GM18870 (cell line): ENCODE data around the gene CLCN1.
"Not testable (repeated sequence)": the region's sequence is repeated elsewhere in the genome, so short reads cannot be mapped to it uniquely, and the experiment has no call there.

ENCODE experiments used
- ATAC-seq: cut with Tn5 transposase; IDR thresholded peaks from one replicate; pipeline ENCODE4 v1.9.1; 2021; ENCODE audit warnings: moderate library complexity; ENCODE audit not compliant: unreplicated experiment

CLCN1 gene

GRCh38 chr7:143383642-143383957 is 67.7 kb downstream of the CLCN1 start:
- no peak for ATAC-seq

- ATAC-seq = no peak
Observed at GRCh38 chr7:143384148-143384547, 68.2 kb downstream of the CLCN1 start.

DNA sequence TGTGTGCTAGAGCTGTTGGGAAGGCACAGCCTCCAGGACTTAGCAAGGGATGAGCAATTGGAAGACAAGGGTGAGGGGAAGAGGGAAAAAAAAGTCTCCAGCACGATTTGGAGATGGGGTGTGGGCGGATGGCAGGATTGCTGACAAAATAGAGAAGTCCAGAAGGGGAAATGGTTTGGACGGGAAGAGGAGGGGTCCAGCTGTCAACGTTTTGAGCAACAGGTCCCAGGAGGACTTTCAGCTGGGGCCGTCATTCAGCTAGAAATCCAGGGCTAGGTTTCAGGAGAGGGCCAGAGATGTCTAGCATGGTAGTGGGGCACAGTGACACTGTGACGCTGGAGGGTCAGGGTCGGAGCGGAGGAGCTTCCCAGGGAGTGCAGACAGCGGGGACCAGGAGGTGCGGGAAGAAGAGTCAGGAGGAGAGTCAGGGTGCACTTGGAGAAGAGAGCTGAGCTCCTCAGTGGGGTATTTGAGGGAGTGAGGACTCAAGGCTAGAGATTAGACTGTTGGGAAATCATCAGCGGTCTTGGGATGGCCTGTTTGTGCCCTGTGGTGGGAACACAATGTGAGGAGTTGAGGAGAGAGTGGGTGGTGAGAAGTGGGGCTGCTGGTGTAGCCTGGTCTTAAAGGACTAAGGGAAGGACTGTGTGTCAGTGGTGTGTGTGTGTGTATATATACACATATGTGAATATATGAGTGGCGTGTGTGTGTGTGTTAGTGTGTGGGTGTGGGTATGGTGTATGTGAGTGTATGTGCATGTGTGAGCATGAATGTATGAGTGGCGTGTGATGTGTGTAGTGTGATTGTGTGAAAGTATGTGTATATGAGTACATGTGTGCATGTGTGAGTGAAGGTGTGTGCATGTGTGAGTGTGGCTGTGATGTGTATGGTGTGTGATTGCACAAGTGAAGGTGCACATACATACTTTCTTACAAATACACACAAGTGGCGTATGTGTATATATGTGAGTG is 69.0 kb downstream of the CLCN1 start:
- no peak for ATAC-seq

- ATAC-seq = peak; percentile 35
Observed at GRCh38 chr7:143385891-143386781, 70.2 kb downstream of the CLCN1 start.

DNA sequence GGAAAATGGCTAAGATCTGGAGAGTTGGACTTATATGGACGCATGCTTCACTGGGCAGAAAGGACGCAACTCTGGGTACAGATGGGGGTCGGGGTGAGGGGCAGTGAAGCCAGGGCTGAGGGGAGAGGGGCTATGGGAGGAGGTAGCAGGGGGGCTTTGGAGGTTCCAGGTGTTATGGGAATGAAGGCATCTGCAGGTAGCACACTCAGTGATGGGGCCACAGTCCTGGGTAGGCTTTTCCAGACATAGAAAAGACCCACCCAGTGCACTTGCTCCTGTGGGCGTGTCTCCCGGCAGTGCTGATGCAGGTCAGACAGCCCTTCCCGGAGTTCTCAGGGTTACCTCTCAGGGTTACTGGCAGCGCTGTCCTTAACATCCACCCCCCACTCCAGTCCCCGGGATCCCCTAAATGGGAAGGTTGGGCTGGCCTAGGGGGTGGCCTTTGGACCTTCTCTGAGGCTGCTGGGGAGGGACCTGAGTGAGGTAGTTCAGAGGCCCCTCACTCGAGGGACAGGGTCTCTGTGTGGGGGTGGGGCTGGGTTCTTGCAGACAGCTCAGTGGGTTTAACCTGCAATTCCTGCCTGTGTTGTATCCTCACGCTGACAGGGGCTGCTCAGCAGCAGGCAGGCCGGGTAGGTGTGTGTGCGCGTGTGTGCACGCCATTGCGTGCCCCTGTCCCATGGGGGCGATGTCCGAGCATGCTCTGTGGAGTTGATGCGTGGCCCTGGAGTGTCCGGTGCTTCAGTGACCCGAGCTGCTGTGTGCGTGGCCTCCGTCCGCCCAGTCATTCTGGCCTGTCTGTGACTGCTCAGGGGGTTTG is 71.5 kb downstream of the CLCN1 start:
- ATAC-seq = no peak

- no peak for ATAC-seq
Observed at GRCh38 chr7:143388051-143388450, 72.1 kb downstream of the CLCN1 start.

GRCh38 chr7:143388491-143389101 is 72.7 kb downstream of the CLCN1 start:
- no peak for ATAC-seq

- no peak for ATAC-seq
Observed at GRCh38 chr7:143389316-143390103, 73.6 kb downstream of the CLCN1 start.

DNA sequence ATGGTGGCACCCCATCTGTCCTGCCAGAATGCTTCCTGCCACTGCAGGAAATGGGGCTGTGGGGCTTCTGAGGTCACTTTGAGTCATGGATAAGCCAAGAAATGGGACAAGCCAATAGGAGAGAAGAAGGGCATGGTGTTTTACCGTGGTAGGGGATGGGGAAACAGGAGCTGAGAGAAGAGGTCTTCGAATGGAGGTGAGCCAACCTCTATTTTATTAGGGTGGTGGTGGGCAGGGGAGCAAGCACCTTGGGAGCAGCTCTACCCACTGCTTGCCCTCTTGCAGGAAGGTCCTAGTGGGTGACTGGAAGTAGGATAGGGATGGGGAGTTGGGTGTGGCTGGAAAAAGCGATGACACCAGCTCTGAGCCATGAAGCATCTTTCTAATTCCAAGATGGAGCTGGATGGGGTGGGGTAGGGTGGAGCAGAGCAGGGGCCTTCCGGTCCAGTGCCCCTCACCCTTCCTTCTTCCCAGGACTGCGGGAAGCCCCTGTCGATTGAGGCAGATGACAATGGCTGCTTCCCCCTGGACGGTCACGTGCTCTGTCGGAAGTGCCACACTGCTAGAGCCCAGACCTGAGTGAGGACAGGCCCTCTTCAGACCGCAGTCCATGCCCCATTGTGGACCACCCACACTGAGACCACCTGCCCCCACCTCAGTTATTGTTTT is 74.3 kb downstream of the CLCN1 start:
- ATAC-seq = no peak

DNA sequence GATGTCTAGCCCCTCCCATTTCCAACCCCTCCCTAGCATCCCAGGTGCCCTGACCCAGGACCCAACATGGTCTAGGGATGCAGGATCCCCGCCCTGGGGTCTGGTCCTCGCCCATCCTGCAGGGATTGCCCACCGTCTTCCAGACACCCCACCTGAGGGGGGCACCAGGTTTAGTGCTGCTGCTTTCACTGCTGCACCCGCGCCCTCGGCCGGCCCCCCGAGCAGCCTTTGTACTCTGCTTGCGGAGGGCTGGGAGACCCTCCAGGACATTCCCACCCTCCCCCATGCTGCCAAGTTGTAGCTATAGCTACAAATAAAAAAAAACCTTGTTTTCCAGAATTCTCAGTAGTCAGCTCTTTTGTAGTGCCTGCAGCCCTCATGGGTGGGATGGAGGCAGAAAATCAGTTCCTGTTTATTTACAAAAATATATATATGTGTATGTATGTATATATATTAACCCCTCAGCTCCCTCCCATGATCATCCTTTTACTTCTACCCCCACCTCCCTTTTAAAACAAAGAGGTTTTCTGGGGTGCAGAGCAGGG is 74.9 kb downstream of the CLCN1 start:
- no peak for ATAC-seq

DNA sequence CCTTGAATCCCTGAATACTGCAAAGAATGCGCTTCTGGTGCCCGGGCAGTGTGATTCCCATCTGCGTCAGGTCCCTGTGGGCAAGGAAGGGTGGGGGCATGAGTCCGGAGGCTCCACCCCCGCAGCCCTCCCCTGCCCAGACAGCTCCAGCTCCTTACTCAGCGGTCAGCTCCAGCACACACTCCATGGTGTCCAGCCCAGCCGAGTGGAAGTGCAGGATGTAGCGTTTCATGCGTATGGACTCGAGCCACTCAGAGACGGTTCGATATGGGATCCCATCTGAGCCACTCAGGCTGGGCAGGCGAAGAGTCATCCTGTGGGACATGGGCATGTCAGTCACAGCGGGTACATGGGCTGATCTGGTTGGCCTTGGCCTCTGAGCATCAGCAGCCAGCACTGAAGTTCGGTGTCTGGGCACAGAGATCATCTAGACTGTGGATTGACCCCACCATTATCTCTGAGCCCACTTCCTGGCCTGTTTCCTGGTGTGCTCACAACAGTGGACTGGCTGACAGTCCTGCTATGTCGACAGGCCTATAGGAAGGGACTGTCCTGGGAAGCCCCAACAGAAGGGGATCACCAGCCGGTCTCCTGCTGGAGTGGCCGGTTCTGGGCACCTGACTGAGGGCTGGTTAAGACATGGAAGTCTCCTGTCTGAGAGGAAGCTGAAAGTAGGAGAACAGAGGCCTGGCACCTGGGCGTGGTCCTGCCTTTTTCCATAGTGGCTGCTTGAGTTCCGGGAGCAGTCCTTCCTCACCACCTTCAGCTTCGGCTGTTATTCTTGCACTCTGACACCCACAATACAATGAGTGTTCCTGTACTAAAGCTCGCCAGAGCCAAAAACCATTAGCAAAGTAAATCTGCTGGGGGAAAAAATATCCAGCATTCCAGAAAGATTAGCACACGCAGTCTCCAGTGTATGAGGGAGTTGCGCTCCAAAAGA is 75.8 kb downstream of the CLCN1 start:
- ATAC-seq = no peak

DNA sequence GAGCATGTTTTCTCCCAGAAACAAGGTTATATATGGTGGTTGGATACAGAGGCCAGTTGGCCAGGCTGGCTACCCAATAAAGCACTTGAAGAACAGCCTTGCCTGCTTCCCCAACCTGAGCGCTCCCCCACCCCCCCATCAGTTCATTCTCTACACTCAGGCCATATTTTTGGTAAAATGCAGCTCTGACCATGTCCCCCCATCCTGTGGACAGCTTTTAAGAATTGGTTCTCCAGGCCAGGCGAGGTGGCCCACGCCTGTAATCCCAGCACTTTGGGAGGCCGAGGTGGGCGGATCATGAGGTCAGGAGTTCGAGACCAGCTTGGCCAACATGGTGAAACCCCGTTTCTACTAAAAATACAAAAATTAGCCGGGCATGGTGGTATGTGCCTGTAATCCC is 76.5 kb downstream of the CLCN1 start:
- not testable (repeated sequence) for ATAC-seq

- no peak for ATAC-seq
Observed at GRCh38 chr7:143392875-143393266, 77.0 kb downstream of the CLCN1 start.

GRCh38 chr7:143393267-143394041 is 77.5 kb downstream of the CLCN1 start:
- no peak for ATAC-seq

DNA sequence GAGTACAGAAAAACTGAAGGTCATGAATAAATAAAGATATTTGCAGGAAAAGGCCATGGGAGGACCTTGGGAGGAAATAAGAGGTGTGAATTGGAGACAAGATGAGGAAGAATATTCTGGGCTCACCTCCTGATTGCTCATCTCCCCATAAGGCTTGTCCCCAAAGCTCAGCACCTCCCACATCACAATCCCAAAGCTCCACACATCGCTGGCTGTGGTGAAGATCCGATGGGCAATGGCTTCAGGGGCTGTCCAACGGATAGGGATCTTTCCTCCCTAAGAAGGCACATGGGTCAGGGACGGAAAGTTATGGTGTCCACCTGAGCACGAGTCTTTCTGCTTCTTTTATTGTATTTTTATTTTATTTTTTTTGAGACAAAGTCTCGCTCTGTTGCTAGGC is 78.2 kb downstream of the CLCN1 start:
- no peak for ATAC-seq

DNA sequence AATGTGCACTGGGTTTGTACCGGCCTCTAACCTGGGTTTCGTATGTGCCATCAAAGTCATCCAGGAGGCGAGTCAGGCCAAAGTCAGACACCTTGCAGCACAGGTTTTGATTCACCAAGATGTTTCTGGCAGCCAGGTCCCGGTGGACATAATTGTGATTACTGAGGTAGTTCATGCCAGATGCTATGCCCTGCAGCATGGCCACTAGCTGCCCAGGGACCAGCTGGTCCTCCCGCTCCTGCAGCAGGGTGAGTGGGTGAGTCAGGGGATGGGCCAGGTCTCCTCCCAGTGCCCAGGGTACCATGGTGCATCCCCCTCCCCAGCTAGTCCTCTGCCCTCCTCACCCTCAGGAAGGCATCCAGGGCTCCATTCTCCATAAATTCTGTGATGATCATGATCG is 78.9 kb downstream of the CLCN1 start:
- ATAC-seq = no peak
